Loucy (cell line): ENCODE data around the gene TTLL5.

ENCODE experiments used
- EZH2phosphoT487 ChIP-seq: fragments of 200-600 bp; IDR thresholded peaks from 2 replicates; pipeline ENCODE4 v1.6.1; 2018; ENCODE audit warnings: antibody characterized with exemption, mild to moderate bottlenecking, moderate library complexity, borderline replicate concordance
- TF ChIP-seq, protein P1 (sequence below): fragments of 200-600 bp; sonication (generic); conservative IDR thresholded peaks from 2 replicates; pipeline ENCODE4 v1.5.1; 2014; ENCODE audit warnings: mild to moderate bottlenecking, antibody characterized with exemption, low read length

DNA sequence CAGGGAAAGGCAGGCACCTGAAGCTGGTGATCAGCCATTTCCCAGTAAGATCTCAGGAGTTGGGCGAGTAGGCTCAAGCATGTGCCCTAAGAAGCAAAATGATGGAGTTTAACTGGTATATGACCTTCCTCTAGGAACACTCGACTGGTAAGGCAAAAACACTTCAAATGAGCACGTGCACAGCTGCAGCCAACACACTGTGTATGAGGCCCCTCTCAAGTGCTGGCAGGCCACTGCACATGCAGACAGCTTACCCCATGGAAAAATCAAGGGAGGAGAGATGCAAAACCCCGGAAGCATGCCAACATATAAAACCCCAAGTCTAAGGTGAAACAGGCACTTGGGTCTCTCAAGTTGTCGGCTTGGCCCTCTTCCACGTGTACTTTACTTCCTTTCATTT lies 39.2 kb downstream of the TTLL5 start:
- TF ChIP-seq, protein P1, sequence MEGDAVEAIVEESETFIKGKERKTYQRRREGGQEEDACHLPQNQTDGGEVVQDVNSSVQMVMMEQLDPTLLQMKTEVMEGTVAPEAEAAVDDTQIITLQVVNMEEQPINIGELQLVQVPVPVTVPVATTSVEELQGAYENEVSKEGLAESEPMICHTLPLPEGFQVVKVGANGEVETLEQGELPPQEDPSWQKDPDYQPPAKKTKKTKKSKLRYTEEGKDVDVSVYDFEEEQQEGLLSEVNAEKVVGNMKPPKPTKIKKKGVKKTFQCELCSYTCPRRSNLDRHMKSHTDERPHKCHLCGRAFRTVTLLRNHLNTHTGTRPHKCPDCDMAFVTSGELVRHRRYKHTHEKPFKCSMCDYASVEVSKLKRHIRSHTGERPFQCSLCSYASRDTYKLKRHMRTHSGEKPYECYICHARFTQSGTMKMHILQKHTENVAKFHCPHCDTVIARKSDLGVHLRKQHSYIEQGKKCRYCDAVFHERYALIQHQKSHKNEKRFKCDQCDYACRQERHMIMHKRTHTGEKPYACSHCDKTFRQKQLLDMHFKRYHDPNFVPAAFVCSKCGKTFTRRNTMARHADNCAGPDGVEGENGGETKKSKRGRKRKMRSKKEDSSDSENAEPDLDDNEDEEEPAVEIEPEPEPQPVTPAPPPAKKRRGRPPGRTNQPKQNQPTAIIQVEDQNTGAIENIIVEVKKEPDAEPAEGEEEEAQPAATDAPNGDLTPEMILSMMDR = no peak
- no peak for TF ChIP-seq EZH2phosphoT487
